MM.1S (cell line): ENCODE data around the gene CALD1.

Experiments used
- EZH2 ChIP-seq: fragments of 300-600 bp; sonication (generic); optimal IDR thresholded peaks from 2 replicates; pipeline ENCODE3; 2017; ENCODE audit warnings: low read depth, mild to moderate bottlenecking, antibody characterized with exemption, low read length, mixed read lengths
- EZH2phosphoT487 ChIP-seq: fragments of 300-600 bp; sonication (generic); IDR thresholded peaks from 2 replicates; pipeline ENCODE4 v1.6.1; 2018; ENCODE audit warnings: antibody characterized with exemption, low read length
- TF ChIP-seq, protein P1 (sequence below): fragments of 300-600 bp; sonication (generic); IDR thresholded peaks from 2 replicates; pipeline ENCODE4 v1.5.1; 2016; ENCODE audit warnings: antibody characterized with exemption, low read length, mixed read lengths

DNA sequence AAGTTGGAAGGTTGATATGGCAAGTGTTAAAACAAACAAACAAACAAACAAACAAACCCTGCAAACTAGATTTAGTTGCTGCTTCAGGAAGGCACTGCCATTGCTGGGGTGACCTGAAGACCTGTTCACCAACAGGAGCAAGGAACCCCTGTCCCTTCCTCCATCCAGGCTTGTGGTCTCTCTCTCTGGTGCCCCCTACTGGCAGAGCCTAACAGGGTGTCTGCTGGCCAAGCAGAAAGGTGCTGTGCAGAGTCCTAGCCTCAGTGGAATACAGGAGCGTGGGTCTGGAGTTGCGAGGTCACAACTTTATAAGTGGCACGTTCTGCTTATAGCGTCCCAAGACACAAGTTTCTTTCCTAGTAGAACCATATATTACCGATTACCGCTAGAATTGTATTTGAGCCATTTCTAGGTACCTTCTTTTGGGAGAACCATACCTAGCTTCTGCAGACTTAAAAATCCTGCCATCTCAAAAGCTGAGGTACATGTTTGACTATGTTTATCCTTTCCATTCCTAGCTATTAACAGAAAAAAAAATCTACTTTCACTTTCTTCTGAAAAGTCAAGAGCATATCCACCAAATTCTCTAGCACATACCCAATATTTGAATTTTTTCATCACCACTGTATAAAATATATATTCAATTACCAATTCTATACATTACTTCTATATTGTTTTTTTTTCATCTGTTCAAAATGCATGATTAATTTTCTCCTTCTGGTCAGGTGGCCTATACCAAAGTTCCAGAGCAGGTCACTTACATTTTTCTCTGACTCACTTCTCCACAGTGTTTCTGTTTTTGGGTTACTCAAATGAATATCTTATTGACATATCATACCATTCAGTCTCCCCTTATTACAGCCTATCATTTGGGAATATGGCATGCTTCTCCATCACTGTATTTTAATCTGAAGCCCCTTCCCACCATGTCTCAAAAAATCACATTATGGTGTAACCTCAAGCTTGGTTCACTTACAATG lies 29.1 kb upstream of the CALD1 start:
- TF ChIP-seq, protein P1, sequence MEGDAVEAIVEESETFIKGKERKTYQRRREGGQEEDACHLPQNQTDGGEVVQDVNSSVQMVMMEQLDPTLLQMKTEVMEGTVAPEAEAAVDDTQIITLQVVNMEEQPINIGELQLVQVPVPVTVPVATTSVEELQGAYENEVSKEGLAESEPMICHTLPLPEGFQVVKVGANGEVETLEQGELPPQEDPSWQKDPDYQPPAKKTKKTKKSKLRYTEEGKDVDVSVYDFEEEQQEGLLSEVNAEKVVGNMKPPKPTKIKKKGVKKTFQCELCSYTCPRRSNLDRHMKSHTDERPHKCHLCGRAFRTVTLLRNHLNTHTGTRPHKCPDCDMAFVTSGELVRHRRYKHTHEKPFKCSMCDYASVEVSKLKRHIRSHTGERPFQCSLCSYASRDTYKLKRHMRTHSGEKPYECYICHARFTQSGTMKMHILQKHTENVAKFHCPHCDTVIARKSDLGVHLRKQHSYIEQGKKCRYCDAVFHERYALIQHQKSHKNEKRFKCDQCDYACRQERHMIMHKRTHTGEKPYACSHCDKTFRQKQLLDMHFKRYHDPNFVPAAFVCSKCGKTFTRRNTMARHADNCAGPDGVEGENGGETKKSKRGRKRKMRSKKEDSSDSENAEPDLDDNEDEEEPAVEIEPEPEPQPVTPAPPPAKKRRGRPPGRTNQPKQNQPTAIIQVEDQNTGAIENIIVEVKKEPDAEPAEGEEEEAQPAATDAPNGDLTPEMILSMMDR, result peak; percentile 97
- TF ChIP-seq EZH2 (no peak), EZH2phosphoT487 (no peak)
